OCI-LY7 (cell line): Measurements from ENCODE around the gene NWD2.

ENCODE experiments used
- CTCF ChIP-seq: fragments of 200-600 bp; sonication (generic); conservative IDR thresholded peaks from 2 replicates; pipeline ENCODE4 v1.5.1; 2014; ENCODE audit warnings: mild to moderate bottlenecking, antibody characterized with exemption, low read length, moderate library complexity, mixed read lengths
- EZH2phosphoT487 ChIP-seq: fragments of 200-600 bp; sonication (generic); IDR thresholded peaks from 2 replicates; pipeline ENCODE4 v1.6.1; 2018; ENCODE audit warnings: low read depth, borderline replicate concordance, mild to moderate bottlenecking, mixed run types, antibody characterized with exemption, low read length, moderate library complexity, mixed read lengths

- no peak for TF ChIP-seq CTCF
- no peak for TF ChIP-seq EZH2phosphoT487
Measured at GRCh38 chr4:37455301-37456131, 211.0 kb downstream of the NWD2 start.
